Endodermal cell (in vitro differentiated cells): ENCODE measurements around the gene ZNF513. TPM values are rescaled to one million over a fixed set of nuclear protein-coding genes. Genes with fewer than 3 reads are reported as not detected.

Experiments used
- DNase-seq: peaks from one replicate; pipeline ENCODE4 v3.0.0-alpha.2; 2017
- H3K27ac ChIP-seq: 2 replicates; pipeline ENCODE4 v1.5.1; 2013; ENCODE audit warnings: mild to moderate bottlenecking, low read depth, low read length, moderate library complexity
- H3K27me3 ChIP-seq: 2 replicates; pipeline ENCODE4 v1.6.1; 2013; ENCODE audit warnings: mild to moderate bottlenecking, low read length, moderate library complexity; ENCODE audit not compliant: insufficient read depth, control insufficient read depth, poor library complexity, severe bottlenecking
- H3K36me3 ChIP-seq: 2 replicates; pipeline ENCODE4 v1.7.0; 2013; ENCODE audit warnings: mild to moderate bottlenecking, low read length, moderate library complexity; ENCODE audit not compliant: control insufficient read depth, insufficient read depth
- H3K4me1 ChIP-seq: one replicate; pipeline ENCODE4 v1.7.0; 2013; ENCODE audit warnings: low read length; ENCODE audit not compliant: control insufficient read depth, insufficient read depth
- H3K4me3 ChIP-seq: 2 replicates; pipeline ENCODE4 v1.5.1; 2013; ENCODE audit warnings: mild to moderate bottlenecking, low read length, moderate library complexity
- H3K9ac ChIP-seq: 2 replicates; pipeline ENCODE4 v1.6.1; 2013; ENCODE audit warnings: mild to moderate bottlenecking, low read length, moderate library complexity; ENCODE audit not compliant: poor library complexity, severe bottlenecking; ENCODE audit errors: extremely low read depth
- H3K9me3 ChIP-seq: 2 replicates; pipeline ENCODE4 v1.6.1; 2013; ENCODE audit warnings: mild to moderate bottlenecking, low read length, moderate library complexity; ENCODE audit not compliant: control insufficient read depth
- H3K27ac Mint-ChIP-seq: 2 replicates; pipeline ENCODE4 v1.8.0; 2020; ENCODE audit warnings: mixed read lengths
- H3K27me3 Mint-ChIP-seq: 2 replicates; pipeline ENCODE4 v1.8.0; 2021; ENCODE audit warnings: mild to moderate bottlenecking, mixed read lengths; ENCODE audit not compliant: insufficient read depth
- H3K36me3 Mint-ChIP-seq: 2 replicates; pipeline ENCODE4 v1.8.0; 2020; ENCODE audit warnings: low read depth, mixed read lengths
- H3K4me1 Mint-ChIP-seq: 2 replicates; pipeline ENCODE4 v1.8.0; 2020; ENCODE audit warnings: mixed read lengths
- H3K4me3 Mint-ChIP-seq: 2 replicates; pipeline ENCODE4 v1.8.0; 2020; ENCODE audit warnings: mild to moderate bottlenecking, moderate library complexity, mixed read lengths
- H3K9me3 Mint-ChIP-seq: 2 replicates; pipeline ENCODE4 v1.8.0; 2020; ENCODE audit warnings: mild to moderate bottlenecking, mixed read lengths
- CTCF ChIP-seq: fragments of 200-600 bp; sonication (generic); conservative IDR thresholded peaks from 2 replicates; pipeline ENCODE4 v1.5.0; 2021; ENCODE audit warnings: antibody characterized with exemption, mild to moderate bottlenecking
- WGBS, 2 experiments: methylation state at CpG; one replicate each; pipeline versions ENCODE4 v1.1.5 to v1.1.7; 2013; ENCODE audit warnings: missing lambda C conversion rate in 2 of 2, mixed read lengths in 1 of 2; ENCODE audit not compliant: insufficient coverage in 1 of 2, insufficient read length in 1 of 2; 5-methylcytosine and 5-hydroxymethylcytosine counted together
- total RNA-seq, 2 donors: library from RNA; stranded (reverse); fragmentation: NEBNext Ultra II Directional in 1 of 2; extraction: Animal tissue kit (Norgen Biotek cat#: 25700) in 1 of 2; gene quantifications; 2 replicates in 1 of 2; 3 replicates in 1 of 2; pipeline ENCODE4 v1.2.1, GENCODE V29; 2021

ZNF513 gene
- total RNA-seq, 2 donors from 2014 or later = 30.7 to 32.5 TPM

DNA sequence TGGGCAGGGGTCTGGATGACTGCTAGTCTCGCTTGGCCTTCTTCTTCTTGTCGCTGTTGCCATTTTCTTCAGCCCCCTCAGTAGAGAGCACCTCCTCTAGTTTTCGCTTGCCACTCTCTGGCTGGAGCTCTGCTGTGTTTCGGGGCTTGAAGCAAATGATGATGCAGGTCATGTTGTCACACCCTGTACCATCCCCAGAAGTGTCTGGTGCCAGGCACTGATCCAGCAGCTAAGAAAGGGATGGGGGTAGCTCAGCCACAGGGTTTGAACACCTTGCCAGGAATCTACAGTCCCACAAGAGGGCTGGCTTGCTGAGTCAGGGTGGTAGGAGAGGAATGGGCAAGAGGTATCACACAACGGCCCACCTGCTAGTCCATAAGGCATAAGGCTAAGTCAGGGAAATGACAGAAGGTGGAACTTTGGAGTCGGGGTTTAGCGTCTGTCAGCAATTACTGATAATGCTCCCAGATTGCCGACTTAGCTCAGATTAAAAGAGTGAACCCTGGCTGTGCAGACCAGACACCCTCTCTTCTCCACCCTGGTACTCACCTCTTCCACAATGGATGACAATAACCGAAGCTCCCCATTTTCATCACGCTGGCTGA lies 1.1 kb upstream of the ZNF513 start:
- peaks cover 4% of the 10 kb centered on the region for H3K4me1 ChIP-seq
- H3K27me3 Mint-ChIP-seq = no peaks in the 10 kb centered on the region
- H3K4me1 Mint-ChIP-seq = peaks cover 19% of the 10 kb centered on the region
- peak overlapping the region; percentile 92 for H3K4me3 Mint-ChIP-seq
- peaks cover 57% of the 10 kb centered on the region for H3K36me3 Mint-ChIP-seq
- no peak overlapping the region for H3K4me3 ChIP-seq
- H3K9ac ChIP-seq = no peak overlapping the region
- WGBS, 2 experiments = 94 to 97% methylated on average over 10 of the region's 10 CpGs
- H3K27ac Mint-ChIP-seq = peak overlapping the region; percentile 97
- H3K9me3 ChIP-seq = no peaks in the 10 kb centered on the region
- no peaks in the 10 kb centered on the region for H3K27me3 ChIP-seq
- H3K27ac ChIP-seq = peak overlapping the region; percentile 96
- H3K36me3 ChIP-seq = peaks cover 78% of the 10 kb centered on the region
- H3K9me3 Mint-ChIP-seq = no peaks in the 10 kb centered on the region
- peak; percentile 52 for DNase-seq
- no peak for TF ChIP-seq CTCF

- H3K36me3 ChIP-seq = peaks cover 80% of the 10 kb centered on the region
- peak overlapping the region; percentile 77 for H3K9ac ChIP-seq
- Mint-ChIP-seq H3K4me3 (peak overlapping the region; percentile 92), H3K27me3 (no peaks in the 10 kb centered on the region), H3K4me1 (peaks cover 19% of the 10 kb centered on the region), H3K9me3 (no peaks in the 10 kb centered on the region), H3K36me3 (peaks cover 59% of the 10 kb centered on the region), H3K27ac (peak overlapping the region; percentile 98)
- TF ChIP-seq CTCF = no peak
- no peaks in the 10 kb centered on the region for H3K9me3 ChIP-seq
- no peaks in the 10 kb centered on the region for H3K27me3 ChIP-seq
- H3K27ac ChIP-seq = peak overlapping the region; percentile 96
- H3K4me1 ChIP-seq = peaks cover 4% of the 10 kb centered on the region
- peak overlapping the region; percentile 90 for H3K4me3 ChIP-seq
- 2 to 6% methylated on average over 3 to 35 of the region's 35 CpGs for WGBS, 2 experiments
- peak; percentile 65 for DNase-seq
Measured at GRCh38 chr2:27379836-27380625, 503 bp downstream of the ZNF513 start.

- peaks cover 62% of the 10 kb centered on the region for H3K36me3 Mint-ChIP-seq
Measured at GRCh38 chr2:27379383-27379835, 1.1 kb downstream of the ZNF513 start.

More at GRCh38 chr2:27379383-27379835, 1.1 kb downstream of the ZNF513 start:
- Mint-ChIP-seq H3K27ac (peak overlapping the region; percentile 98), H3K4me1 (peaks cover 19% of the 10 kb centered on the region), H3K9me3 (no peaks in the 10 kb centered on the region), H3K4me3 (peak overlapping the region; percentile 92), H3K27me3 (no peaks in the 10 kb centered on the region)
- H3K9me3 ChIP-seq = no peaks in the 10 kb centered on the region
- H3K27ac ChIP-seq = no peak overlapping the region
- H3K9ac ChIP-seq = peak overlapping the region; percentile 77
- 86 to 96% methylated on average over 1 to 2 of the region's 2 CpGs for WGBS, 2 experiments
- no peak for TF ChIP-seq CTCF
- H3K4me1 ChIP-seq = peaks cover 4% of the 10 kb centered on the region
- peaks cover 80% of the 10 kb centered on the region for H3K36me3 ChIP-seq
- H3K27me3 ChIP-seq = no peaks in the 10 kb centered on the region
- peak overlapping the region; percentile 90 for H3K4me3 ChIP-seq
- DNase-seq = no peak
